ENCODE results near the gene GRAMD1B.

- TF ChIP-seq CTCF (conservative IDR thresholded peaks at IDR 0.05) (peak; percentile 92), ZFX (IDR thresholded peaks at IDR 0.05) (no peak)
Measured at GRCh38 chr11:123640677-123641494, 210.8 kb downstream of the GRAMD1B start.

Measured in C4-2B (cell line).